ENCODE results near the gene RRP15.

DNA sequence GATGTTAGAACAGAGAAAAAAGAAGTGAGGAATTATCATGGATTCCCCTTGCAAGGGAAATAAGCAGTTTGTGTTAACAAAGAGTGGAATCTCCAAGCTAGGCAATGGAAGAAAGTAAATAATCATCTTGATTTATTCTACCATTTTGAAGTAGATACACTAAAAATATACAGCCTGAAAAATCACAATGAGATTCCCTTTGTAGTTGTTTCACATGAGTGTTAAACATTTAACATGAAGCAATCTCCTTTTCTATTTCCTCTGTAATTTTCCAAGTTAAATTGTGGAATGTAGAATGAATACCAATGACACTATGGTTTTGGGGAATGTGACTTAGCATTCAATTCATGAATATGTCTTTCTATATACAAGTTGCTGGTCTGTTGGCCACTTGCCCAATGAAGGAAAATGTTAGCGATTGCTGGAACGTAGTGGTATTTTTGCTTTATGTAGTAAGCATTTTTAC is 65.7 kb downstream of the RRP15 start:
- no peak for TF ChIP-seq CTCF (conservative IDR thresholded peaks at IDR 0.05; ENCODE audit: low read depth, low read length)
- no peak for TF ChIP-seq EZH2 (IDR thresholded peaks at IDR 0.05; ENCODE audit: low read length, unreplicated experiment)
- TF ChIP-seq EZH2phosphoT487 (IDR thresholded peaks at IDR 0.05; ENCODE audit: borderline replicate concordance, low read length) = no peak

Measured in PC-3 (cell line).